GM23338 (cell line): ENCODE data around the gene ZFP64. TPM values are rescaled to one million over a fixed set of nuclear protein-coding genes. Genes with fewer than 3 reads are reported as not detected.
A peak's percentile ranks its signal among the peaks of the same experiment; 100 is the strongest.
"Not testable (repeated sequence)": the region's sequence is repeated elsewhere in the genome, so short reads cannot be mapped to it uniquely, and the experiment has no call there.

Source experiments
- ATAC-seq: fragments of 200-7000 bp; cut with Tn5 transposase; 3 replicates; pipeline ENCODE4 v1.9.1; 2020
- DNase-seq: peaks from one replicate; pipeline ENCODE4 v3.0.0-alpha.2; 2015; ENCODE audit warnings: low spot score
- H2AFZ ChIP-seq: fragments of 200-600 bp; sonication (generic); 2 replicates; pipeline ENCODE4 v1.8.0; 2016; ENCODE audit warnings: antibody characterized with exemption, mild to moderate bottlenecking, moderate library complexity
- H3F3A ChIP-seq: fragments of 200-600 bp; sonication (generic); replicated peaks from 2 replicates; pipeline ENCODE4 v1.8.0; 2017; ENCODE audit warnings: antibody characterized with exemption, mixed run types, low read depth
- H3K27ac ChIP-seq: fragments of 200-600 bp; sonication (generic); 2 replicates; pipeline ENCODE4 v1.6.1; 2016; ENCODE audit warnings: low read depth
- H3K27me3 ChIP-seq: fragments of 200-600 bp; sonication (generic); 2 replicates; pipeline ENCODE4 v1.8.0; 2016; ENCODE audit warnings: mild to moderate bottlenecking, mixed run types, moderate library complexity; ENCODE audit not compliant: insufficient read depth
- H3K36me3 ChIP-seq: fragments of 200-600 bp; sonication (generic); 2 replicates; pipeline ENCODE4 v1.8.0; 2016; ENCODE audit warnings: mild to moderate bottlenecking; ENCODE audit not compliant: insufficient read depth
- H3K4me1 ChIP-seq: fragments of 200-600 bp; sonication (generic); 2 replicates; pipeline ENCODE4 v1.8.0; 2016; ENCODE audit warnings: mild to moderate bottlenecking, moderate library complexity; ENCODE audit not compliant: insufficient read depth
- H3K4me2 ChIP-seq: fragments of 200-600 bp; sonication (generic); 2 replicates; pipeline ENCODE4 v1.7.1; 2017; ENCODE audit warnings: mixed run types
- H3K4me3 ChIP-seq: fragments of 200-600 bp; sonication (generic); 2 replicates; pipeline ENCODE4 v1.6.1; 2016; ENCODE audit warnings: mixed run types
- H3K79me2 ChIP-seq: fragments of 200-600 bp; sonication (generic); replicated peaks from 2 replicates; pipeline ENCODE4 v1.8.0; 2017; ENCODE audit warnings: mild to moderate bottlenecking; ENCODE audit not compliant: insufficient read depth
- H3K9me2 ChIP-seq: fragments of 200-600 bp; sonication (generic); 2 replicates; pipeline ENCODE4 v1.8.0; 2017; ENCODE audit not compliant: insufficient read depth
- H4K20me1 ChIP-seq: fragments of 200-600 bp; sonication (generic); replicated peaks from 2 replicates; pipeline ENCODE4 v1.8.0; 2017; ENCODE audit warnings: mild to moderate bottlenecking; ENCODE audit not compliant: insufficient read depth
- H3K27ac Mint-ChIP-seq: 2 replicates; pipeline ENCODE4 v1.8.0; 2020; ENCODE audit warnings: inconsistent platforms, mild to moderate bottlenecking, moderate library complexity, mixed read lengths
- H3K27me3 Mint-ChIP-seq: 3 replicates; pipeline ENCODE4 v1.8.0; 2022; ENCODE audit warnings: low read depth, mild to moderate bottlenecking, moderate library complexity, mixed read lengths, inconsistent platforms; ENCODE audit not compliant: insufficient read depth, poor library complexity
- H3K36me3 Mint-ChIP-seq: 3 replicates; pipeline ENCODE4 v1.8.0; 2021; ENCODE audit warnings: low read depth, mild to moderate bottlenecking, inconsistent platforms, moderate library complexity, mixed read lengths
- H3K4me1 Mint-ChIP-seq: 3 replicates; pipeline ENCODE4 v1.8.0; 2020; ENCODE audit warnings: mild to moderate bottlenecking, inconsistent platforms, mixed read lengths
- H3K4me3 Mint-ChIP-seq: 3 replicates; pipeline ENCODE4 v1.8.0; 2021; ENCODE audit warnings: moderate library complexity, mild to moderate bottlenecking, inconsistent platforms, mixed read lengths
- H3K9me3 Mint-ChIP-seq: 3 replicates; pipeline ENCODE4 v1.8.0; 2020; ENCODE audit warnings: moderate library complexity, mild to moderate bottlenecking, inconsistent platforms, mixed read lengths
- CREB1 ChIP-seq: fragments of 250-450 bp; sonication (Bioruptor Pico); IDR thresholded peaks from 2 replicates; pipeline ENCODE4 v1.5.0; 2020; ENCODE audit warnings: low read depth, mild to moderate bottlenecking, moderate library complexity
- CTCF ChIP-seq, 2 experiments: fragments of 200-600 bp in 1 of 2; sonication (generic) in 1 of 2; conservative IDR thresholded peaks; 2 replicates each; pipeline versions ENCODE4 v1.5.1 to v1.6.1; 2016 to 2017; ENCODE audit warnings: antibody characterized with exemption in 2 of 2, low read depth in 2 of 2, mild to moderate bottlenecking in 2 of 2, moderate library complexity in 1 of 2
- ETS1 ChIP-seq: IDR thresholded peaks from 2 replicates; pipeline ENCODE4 v1.6.1; 2016; ENCODE audit warnings: antibody characterized with exemption
- EZH2 ChIP-seq: fragments of 200-600 bp; sonication (generic); IDR thresholded peaks from one replicate; pipeline ENCODE4 v1.8.0; 2017; ENCODE audit warnings: antibody characterized with exemption, mild to moderate bottlenecking, low read depth; ENCODE audit not compliant: unreplicated experiment
- EZH2phosphoT487 ChIP-seq: fragments of 200-600 bp; sonication (generic); IDR thresholded peaks from one replicate; pipeline ENCODE4 v1.8.1; 2018; ENCODE audit warnings: antibody characterized with exemption; ENCODE audit not compliant: unreplicated experiment
- JUNB ChIP-seq: IDR thresholded peaks from one replicate; pipeline ENCODE4 v1.6.1; 2016; ENCODE audit warnings: antibody characterized with exemption; ENCODE audit not compliant: unreplicated experiment
- NANOG ChIP-seq: IDR thresholded peaks from 2 replicates; pipeline ENCODE4 v1.6.1; 2016; ENCODE audit warnings: antibody characterized with exemption, borderline replicate concordance
- POLR2AphosphoS5 ChIP-seq: IDR thresholded peaks from 2 replicates; pipeline ENCODE4 v1.6.1; 2016; ENCODE audit warnings: antibody characterized with exemption, low read depth
- REST ChIP-seq: IDR thresholded peaks from one replicate; pipeline ENCODE4 v1.6.1; 2018; ENCODE audit warnings: antibody characterized with exemption; ENCODE audit not compliant: unreplicated experiment
- ZNF114 ChIP-seq: fragments of 250-450 bp; sonication (Bioruptor Pico); IDR thresholded peaks from 2 replicates; pipeline ENCODE4 v1.5.0; 2020; ENCODE audit warnings: mild to moderate bottlenecking, moderate library complexity
- polyA plus RNA-seq: library from polyadenylated mRNA; unstranded; fragments of >200 nt; fragmentation: Nextera tagmentation; extraction: Ambion mirVana; gene quantifications from 2 replicates; pipeline ENCODE4 v1.2.1, GENCODE V29; 2016
- total RNA-seq: library from RNA; depleted of rRNA; stranded (reverse); fragments of >200 nt; shearing (Covaris generic); gene quantifications from 2 replicates; pipeline ENCODE4 v1.2.3, GENCODE V29; 2014

Gene ZFP64
- total and polyA plus RNA-seq, 2 experiments from 2014 or later, result 9.6 to 30.4 TPM

GRCh38 chr20:52230409-52230808, 38.8 kb upstream of the ZFP64 start:
- no peaks in the 10 kb centered on the region for H3K4me1 Mint-ChIP-seq
- ATAC-seq, result no peak

GRCh38 chr20:52229346-52229745, 37.8 kb upstream of the ZFP64 start:
- H3K4me3 ChIP-seq, H3K4me3 Mint-ChIP-seq, H3K36me3 ChIP-seq, H3K4me1 Mint-ChIP-seq, H3F3A ChIP-seq, H3K9me3 Mint-ChIP-seq, H3K27ac ChIP-seq, H3K79me2 ChIP-seq, ATAC-seq, H3K27me3 ChIP-seq, H2AFZ ChIP-seq, H3K27me3 Mint-ChIP-seq, H3K9me2 ChIP-seq, H3K4me2 ChIP-seq, DNase-seq, H3K36me3 Mint-ChIP-seq, H3K27ac Mint-ChIP-seq, H3K4me1 ChIP-seq, H4K20me1 ChIP-seq: not testable (repeated sequence)

More at GRCh38 chr20:52230409-52230808, 38.8 kb upstream of the ZFP64 start:
- Histone ChIP-seq H2AFZ (no peak overlapping the region), H3K9me2 (0 out of 2 replicates have a peak, but pooled peaks cover 11% of the 10 kb centered on the region), H3K27me3 (no peaks in the 10 kb centered on the region), H3K79me2 (no peaks in the 10 kb centered on the region), H4K20me1 (no peaks in the 10 kb centered on the region), H3K27ac (no peak overlapping the region), H3K4me1 (no peaks in the 10 kb centered on the region), H3K36me3 (no peaks in the 10 kb centered on the region), H3F3A (no peaks in the 10 kb centered on the region), H3K4me2 (no peak overlapping the region), H3K4me3 (no peak overlapping the region)
- DNase-seq, result no peak
- Mint-ChIP-seq H3K36me3 (no peaks in the 10 kb centered on the region), H3K27me3 (peaks cover 3% of the 10 kb centered on the region), H3K27ac (no peak overlapping the region), H3K4me3 (no peak overlapping the region), H3K9me3 (no peaks in the 10 kb centered on the region)
- no peak for TF ChIP-seq EZH2
- no peak for TF ChIP-seq CTCF (conservative IDR thresholded peaks at IDR 0.05; ENCODE audit: low read depth in 2 of 2)
- no peak for TF ChIP-seq EZH2phosphoT487
- TF ChIP-seq JUNB, result no peak

GRCh38 chr20:52226370-52226769, 34.8 kb upstream of the ZFP64 start:
- no peaks in the 10 kb centered on the region for H3K9me2 ChIP-seq
- TF ChIP-seq REST (no peak), POLR2AphosphoS5 (no peak), ZNF114 (CRISPR knock-in tag) (no peak), ETS1 (no peak), CREB1 (CRISPR knock-in tag) (no peak), NANOG (no peak), EZH2phosphoT487 (no peak)

More at GRCh38 chr20:52226370-52226769, 34.8 kb upstream of the ZFP64 start:
- no peak for DNase-seq
- Mint-ChIP-seq H3K4me1 (no peaks in the 10 kb centered on the region), H3K27ac (no peak overlapping the region), H3K36me3 (peaks cover 5% of the 10 kb centered on the region), H3K4me3 (no peak overlapping the region), H3K9me3 (peaks cover 9% of the 10 kb centered on the region), H3K27me3 (peaks cover 3% of the 10 kb centered on the region)
- Histone ChIP-seq H3K27me3 (no peaks in the 10 kb centered on the region), H3K4me2 (no peak overlapping the region), H3K36me3 (no peaks in the 10 kb centered on the region), H3K27ac (no peak overlapping the region), H4K20me1 (no peaks in the 10 kb centered on the region), H3K79me2 (no peaks in the 10 kb centered on the region), H3K4me3 (no peak overlapping the region), H3K4me1 (no peaks in the 10 kb centered on the region), H2AFZ (peak overlapping the region; percentile 14; the same call in 1 of the 2 replicates), H3F3A (no peaks in the 10 kb centered on the region)
- ATAC-seq, result no peak
